Neural cell (in vitro differentiated cells): ENCODE data around the gene PPARG. TPM values are rescaled to one million over a fixed set of nuclear protein-coding genes. Genes with fewer than 3 reads are reported as not detected.

Source experiments
- H2AFZ ChIP-seq: fragments of 200-600, 300-800 bp; sonication (generic), shearing (Covaris generic); 2 replicates; pipeline ENCODE4 v1.6.0; 2014; ENCODE audit warnings: low read depth, mild to moderate bottlenecking, antibody characterized with exemption, low read length, moderate library complexity
- H3F3A ChIP-seq: fragments of 200-600 bp; shearing (Covaris generic); 2 replicates; pipeline ENCODE4 v1.6.1; 2016; ENCODE audit warnings: mild to moderate bottlenecking, moderate library complexity, mixed read lengths, antibody characterized with exemption, low read length; ENCODE audit not compliant: insufficient read depth, poor library complexity, severe bottlenecking
- H3K27ac ChIP-seq: fragments of 200-600, 300-800 bp; sonication (generic), shearing (Covaris generic); 2 replicates; pipeline ENCODE4 v1.5.1; 2014; ENCODE audit warnings: mild to moderate bottlenecking, low read length, moderate library complexity
- H3K27me3 ChIP-seq: fragments of 300-800, 200-600 bp; sonication (generic), shearing (Covaris generic); 2 replicates; pipeline ENCODE4 v1.6.0; 2014; ENCODE audit warnings: mild to moderate bottlenecking, low read depth, low read length, moderate library complexity; ENCODE audit not compliant: insufficient read depth
- H3K36me3 ChIP-seq: fragments of 300-800, 200-600 bp; sonication (generic), shearing (Covaris generic); 2 replicates; pipeline ENCODE4 v1.5.1; 2014; ENCODE audit warnings: mild to moderate bottlenecking, antibody characterized with exemption, low read length, moderate library complexity; ENCODE audit not compliant: insufficient read depth
- H3K4me2 ChIP-seq: fragments of 300-800, 200-600 bp; sonication (generic), shearing (Covaris generic); 2 replicates; pipeline ENCODE4 v1.6.0; 2014; ENCODE audit warnings: mild to moderate bottlenecking, low read length
- H3K4me3 ChIP-seq: fragments of 300-800, 200-600 bp; sonication (generic), shearing (Covaris generic); 2 replicates; pipeline ENCODE4 v1.5.1; 2014; ENCODE audit warnings: mild to moderate bottlenecking, low read length, moderate library complexity
- H3K79me2 ChIP-seq: fragments of 200-600 bp; shearing (Covaris generic); replicated peaks from 2 replicates; pipeline ENCODE4 v1.6.0; 2014; ENCODE audit warnings: mild to moderate bottlenecking, low read length, moderate library complexity; ENCODE audit not compliant: insufficient read depth
- H3K9ac ChIP-seq: fragments of 300-800, 200-600 bp; sonication (generic), shearing (Covaris generic); 2 replicates; pipeline ENCODE4 v1.6.1; 2016; ENCODE audit warnings: mild to moderate bottlenecking, low read length, mixed read lengths
- H3K9me2 ChIP-seq: fragments of 200-600 bp; shearing (Covaris generic); 2 replicates; pipeline ENCODE4 v1.6.1; 2016; ENCODE audit warnings: mild to moderate bottlenecking, low read length, mixed read lengths; ENCODE audit not compliant: insufficient read depth
- H3K9me3 ChIP-seq: fragments of 200-600, 300-800 bp; sonication (generic), shearing (Covaris generic); 2 replicates; pipeline ENCODE4 v1.6.1; 2016; ENCODE audit warnings: mild to moderate bottlenecking, mixed run types, low read length, moderate library complexity, mixed read lengths
- H4K20me1 ChIP-seq: fragments of 200-600 bp; shearing (Covaris generic); 2 replicates; pipeline ENCODE4 v1.6.1; 2016; ENCODE audit warnings: mild to moderate bottlenecking, mixed run types; ENCODE audit not compliant: insufficient read depth
- CTCF ChIP-seq: fragments of 450-650 bp; IDR thresholded peaks from 2 replicates; pipeline ENCODE4 v1.5.1; 2014; ENCODE audit warnings: antibody characterized with exemption, mild to moderate bottlenecking, moderate library complexity; ENCODE audit not compliant: poor library complexity, severe bottlenecking
- EP300 ChIP-seq: fragments of 450-650 bp; conservative IDR thresholded peaks from 2 replicates; pipeline ENCODE4 v1.6.1; 2014; ENCODE audit warnings: antibody characterized with exemption, mild to moderate bottlenecking, moderate library complexity; ENCODE audit not compliant: poor library complexity, severe bottlenecking
- EZH2 ChIP-seq: fragments of 200-600, 300-800 bp; shearing (Covaris generic), sonication (generic); IDR thresholded peaks from 2 replicates; pipeline ENCODE4 v1.6.1; 2014; ENCODE audit warnings: antibody characterized with exemption, low read length, borderline replicate concordance, mild to moderate bottlenecking; ENCODE audit not compliant: insufficient read depth, poor library complexity, severe bottlenecking
- MXI1 ChIP-seq: fragments of 450-650 bp; conservative IDR thresholded peaks from 2 replicates; pipeline ENCODE4 v1.6.1; 2014; ENCODE audit warnings: antibody characterized with exemption, mild to moderate bottlenecking; ENCODE audit not compliant: poor library complexity, severe bottlenecking
- POLR2AphosphoS5 ChIP-seq: IDR thresholded peaks from 2 replicates; pipeline ENCODE4 v1.6.1; 2012
- RAD21 ChIP-seq: fragments of 450-650 bp; conservative IDR thresholded peaks from 2 replicates; pipeline ENCODE4 v1.6.1; 2014; ENCODE audit warnings: antibody characterized with exemption, mild to moderate bottlenecking, moderate library complexity
- REST ChIP-seq: IDR thresholded peaks from 2 replicates; pipeline ENCODE4 v1.6.1; 2012; ENCODE audit warnings: borderline replicate concordance
- SMC3 ChIP-seq: fragments of 450-650 bp; conservative IDR thresholded peaks from 2 replicates; pipeline ENCODE4 v1.6.1; 2014; ENCODE audit warnings: antibody characterized with exemption, mild to moderate bottlenecking, moderate library complexity; ENCODE audit not compliant: poor library complexity
- TAF1 ChIP-seq: IDR thresholded peaks from 2 replicates; pipeline ENCODE4 v1.6.1; 2012; ENCODE audit warnings: low read depth
- polyA plus RNA-seq: library from polyadenylated mRNA; depleted of rRNA; stranded (reverse); fragments of >200 nt; gene quantifications from 2 replicates; pipeline ENCODE4 v1.2.3, GENCODE V29; 2014

The PPARG gene
- polyA plus RNA-seq, 1 donor from 2014 or later, result 0.35 TPM

- no peaks in the 10 kb centered on the region for H3K9me2 ChIP-seq
- no peaks in the 10 kb centered on the region for H3K79me2 ChIP-seq
- H3K9ac ChIP-seq, result no peak overlapping the region
- H3F3A ChIP-seq, result no peaks in the 10 kb centered on the region
- no peak overlapping the region for H3K4me3 ChIP-seq
- H3K27ac ChIP-seq, result no peak overlapping the region
- H3K27me3 ChIP-seq, result no peaks in the 10 kb centered on the region
- H3K36me3 ChIP-seq, result no peaks in the 10 kb centered on the region
- no peak overlapping the region for H3K4me2 ChIP-seq
- no peak overlapping the region for H2AFZ ChIP-seq
- no peaks in the 10 kb centered on the region for H4K20me1 ChIP-seq
- H3K9me3 ChIP-seq, result no peaks in the 10 kb centered on the region
- TF ChIP-seq CTCF (no peak), TAF1 (no peak), REST (no peak), RAD21 (no peak), MXI1 (no peak), EP300 (no peak), POLR2AphosphoS5 (no peak), EZH2 (no peak), SMC3 (no peak)
Measured at GRCh38 chr3:12415014-12415680, 126.3 kb downstream of the PPARG start.

GRCh38 chr3:12416731-12417130 is 127.9 kb downstream of the PPARG start:
- Histone ChIP-seq H3K27me3 (no peaks in the 10 kb centered on the region), H3K79me2 (no peaks in the 10 kb centered on the region), H4K20me1 (no peaks in the 10 kb centered on the region), H3K9me3 (no peaks in the 10 kb centered on the region), H3F3A (no peaks in the 10 kb centered on the region), H3K4me2 (no peak overlapping the region), H3K9me2 (no peaks in the 10 kb centered on the region), H3K4me3 (no peak overlapping the region), H3K9ac (no peak overlapping the region), H2AFZ (no peak overlapping the region), H3K27ac (no peak overlapping the region), H3K36me3 (no peaks in the 10 kb centered on the region)
- TF ChIP-seq CTCF, result no peak
- TF ChIP-seq EZH2, result no peak
- no peak for TF ChIP-seq TAF1
- no peak for TF ChIP-seq POLR2AphosphoS5
- no peak for TF ChIP-seq RAD21
- no peak for TF ChIP-seq SMC3
